Measurements from ENCODE around the gene RER1.

Gene RER1

DNA sequence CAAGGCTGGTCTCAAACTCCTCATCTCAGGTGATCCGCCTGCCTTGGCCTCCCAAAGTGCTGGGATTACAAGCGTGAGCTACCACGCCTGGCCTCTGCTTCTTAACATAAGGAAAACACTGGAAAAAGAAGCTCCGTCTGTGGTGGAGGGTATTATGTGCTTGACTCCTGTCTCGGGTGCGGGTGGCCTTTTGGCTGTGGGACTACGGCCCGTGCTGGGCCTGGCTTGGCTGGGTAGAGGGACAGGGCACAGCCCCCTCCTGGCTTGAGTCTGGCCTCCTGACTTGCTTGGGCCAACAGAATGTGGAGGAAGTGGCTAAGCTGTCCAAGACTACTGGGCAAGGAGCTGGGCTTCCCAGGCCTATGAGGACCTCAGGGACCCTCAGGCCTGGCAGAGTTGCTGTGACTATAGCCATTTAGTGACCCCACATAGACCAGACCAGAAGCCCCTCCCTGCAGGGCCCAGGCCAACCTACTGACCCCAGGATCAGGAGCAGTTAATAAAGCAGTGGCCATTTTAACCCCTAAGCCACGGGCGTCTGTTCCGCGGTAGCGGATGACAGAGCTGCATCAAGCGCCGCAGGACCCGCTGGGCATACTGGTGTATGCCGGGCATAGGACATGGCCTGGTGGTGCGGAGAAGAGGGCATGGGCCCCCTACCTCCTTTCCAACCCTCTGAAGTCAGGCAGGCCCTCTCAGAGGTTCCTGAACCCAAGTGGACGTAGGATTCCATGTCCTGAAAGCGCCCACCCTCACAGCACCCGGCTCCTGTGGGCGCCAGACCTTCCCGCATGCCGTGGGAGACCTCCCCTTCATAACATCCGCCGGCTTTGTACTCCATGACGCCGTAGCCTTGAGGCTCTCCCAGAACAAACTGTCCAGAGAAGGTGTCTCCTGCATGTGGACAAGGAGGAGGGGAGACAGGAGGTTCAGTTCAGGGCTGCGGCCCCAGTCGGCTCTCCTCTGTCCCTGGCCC is 4.7 kb upstream of the RER1 start:
- H3K27ac ChIP-seq (ENCODE audit: low read depth, low read length, severe bottlenecking) = no peak overlapping the region
- no peak overlapping the region for H3K4me3 ChIP-seq (ENCODE audit: extremely low read depth, insufficient read depth, low read length, poor library complexity, severe bottlenecking)
- 94 to 98% methylated on average over 28 to 29 of the region's 30 CpGs for WGBS, 2 experiments (ENCODE audit: insufficient coverage in 2 of 2)
- peaks cover 20% of the 10 kb centered on the region for H3K36me3 ChIP-seq (ENCODE audit: control insufficient read depth, insufficient read depth, low read length)
- H3K9me3 ChIP-seq (ENCODE audit: control insufficient read depth, low read length) = no peaks in the 10 kb centered on the region
- H3K4me1 ChIP-seq (ENCODE audit: control insufficient read depth, insufficient read depth, low read length, poor library complexity, severe bottlenecking) = peaks cover 3% of the 10 kb centered on the region

DNA sequence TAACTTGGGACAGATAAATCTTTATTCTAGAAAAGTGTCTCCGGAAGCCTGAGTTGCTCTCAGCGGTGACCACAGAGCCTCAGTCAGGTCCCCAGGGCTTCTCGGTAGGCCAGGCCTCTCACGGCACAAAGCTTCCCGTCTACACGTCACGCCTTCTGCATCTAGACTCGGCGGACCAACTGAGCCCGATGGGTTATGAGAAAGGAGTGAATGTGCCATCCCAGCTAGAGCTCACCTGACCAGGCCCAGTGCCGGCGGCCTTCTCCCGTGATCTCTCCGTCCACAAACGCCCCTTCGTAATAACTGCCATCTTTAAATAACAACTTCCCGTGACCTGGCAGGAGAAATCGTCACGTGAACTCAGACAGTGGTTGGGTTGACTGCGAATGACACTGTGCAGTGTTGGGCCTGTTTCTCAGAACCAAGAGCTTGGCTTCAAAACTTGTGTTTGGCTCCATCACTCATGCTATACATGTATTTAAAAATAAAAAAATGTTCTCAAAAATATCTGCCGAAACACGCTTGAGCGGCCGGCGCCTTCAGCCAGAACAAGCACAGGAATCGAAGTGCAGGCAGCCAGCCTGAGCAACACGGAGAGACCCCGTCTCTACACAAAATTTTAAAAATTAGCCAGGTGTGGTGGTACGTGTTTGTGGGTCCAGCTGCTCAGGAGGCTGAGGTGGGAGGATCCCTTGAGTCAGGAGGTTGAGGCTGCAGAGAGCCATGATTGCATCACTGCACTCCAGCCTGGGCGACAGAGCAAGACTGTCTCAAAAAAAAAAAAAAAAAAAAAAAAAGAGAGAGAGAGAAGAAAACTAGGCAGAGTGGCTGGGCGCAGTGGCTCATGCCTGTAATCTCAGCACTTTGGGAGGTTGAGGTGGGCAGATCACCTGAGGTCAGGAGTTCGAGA is 3.4 kb upstream of the RER1 start:
- WGBS, 2 experiments (ENCODE audit: insufficient coverage in 2 of 2) = 94 to 95% methylated on average over 22 to 26 of the region's 32 CpGs
- Histone ChIP-seq H3K4me1 (ENCODE audit: control insufficient read depth, insufficient read depth, low read length, poor library complexity, severe bottlenecking) (peaks cover 10% of the 10 kb centered on the region), H3K27ac (ENCODE audit: low read depth, low read length, severe bottlenecking) (no peak overlapping the region), H3K4me3 (ENCODE audit: extremely low read depth, insufficient read depth, low read length, poor library complexity, severe bottlenecking) (no peak overlapping the region), H3K9me3 (ENCODE audit: control insufficient read depth, low read length) (no peaks in the 10 kb centered on the region), H3K36me3 (ENCODE audit: control insufficient read depth, insufficient read depth, low read length) (peaks cover 28% of the 10 kb centered on the region)

DNA sequence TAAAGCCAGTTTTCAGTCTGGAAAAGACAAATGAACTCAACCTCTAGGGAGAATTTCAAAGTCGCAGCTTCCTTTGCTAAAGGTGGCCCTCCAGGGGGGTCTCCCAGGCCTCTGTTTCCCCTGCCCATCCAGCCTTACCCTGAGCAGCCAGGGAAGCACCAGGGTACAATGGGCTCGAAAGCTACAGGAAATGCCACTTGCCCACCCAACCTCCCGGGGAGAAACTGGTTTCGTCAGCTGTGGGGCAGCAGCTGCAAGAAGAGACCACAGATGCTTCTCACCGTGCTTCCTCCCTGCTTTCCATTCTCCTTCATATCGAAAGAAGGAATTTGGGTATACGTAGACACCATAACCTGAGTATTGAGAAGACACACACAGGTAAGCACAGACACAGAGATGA is 2.0 kb upstream of the RER1 start:
- Histone ChIP-seq H3K36me3 (ENCODE audit: control insufficient read depth, insufficient read depth, low read length) (peaks cover 42% of the 10 kb centered on the region), H3K4me3 (ENCODE audit: extremely low read depth, insufficient read depth, low read length, poor library complexity, severe bottlenecking) (no peak overlapping the region), H3K27ac (ENCODE audit: low read depth, low read length, severe bottlenecking) (no peak overlapping the region), H3K9me3 (ENCODE audit: control insufficient read depth, low read length) (no peaks in the 10 kb centered on the region), H3K4me1 (ENCODE audit: control insufficient read depth, insufficient read depth, low read length, poor library complexity, severe bottlenecking) (peaks cover 13% of the 10 kb centered on the region)
- WGBS, 2 experiments (ENCODE audit: insufficient coverage in 2 of 2) = 96 to 98% methylated on average over 4 to 6 of the region's 7 CpGs

- peak overlapping the region; percentile 91 for H3K4me3 ChIP-seq (ENCODE audit: extremely low read depth, insufficient read depth, low read length, poor library complexity, severe bottlenecking)
- peaks cover 10% of the 10 kb centered on the region for H3K4me1 ChIP-seq (ENCODE audit: control insufficient read depth, insufficient read depth, low read length, poor library complexity, severe bottlenecking)
- H3K36me3 ChIP-seq (ENCODE audit: control insufficient read depth, insufficient read depth, low read length) = peaks cover 61% of the 10 kb centered on the region
- peak overlapping the region; percentile 18 for H3K27ac ChIP-seq (ENCODE audit: low read depth, low read length, severe bottlenecking)
- 1% methylated on average over 36 to 44 of the region's 62 CpGs for WGBS, 2 experiments (ENCODE audit: insufficient coverage in 2 of 2)
- no peaks in the 10 kb centered on the region for H3K9me3 ChIP-seq (ENCODE audit: control insufficient read depth, low read length)
These were observed 379 bp downstream of the RER1 start for GRCh38 chr1:2391931-2392509.

DNA sequence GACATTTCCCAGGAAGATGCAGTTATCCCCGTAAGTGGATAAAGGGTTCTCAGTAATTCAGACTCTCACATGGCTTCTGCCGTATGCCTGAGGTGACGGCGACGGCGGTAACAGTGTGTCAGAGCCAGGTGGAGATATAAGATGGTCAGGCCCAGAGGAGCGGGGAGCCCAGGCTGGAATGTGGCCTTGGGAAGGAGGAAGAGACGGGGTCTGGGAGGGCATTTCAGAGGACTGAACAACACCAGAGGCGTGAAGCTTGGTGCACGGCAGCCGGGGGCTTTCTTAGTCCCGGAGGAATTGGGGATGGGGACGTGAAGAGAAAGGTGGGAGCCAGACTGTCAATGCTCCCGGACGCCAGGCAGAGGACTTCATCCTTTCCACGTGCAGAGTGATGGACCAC is 1.0 kb downstream of the RER1 start:
- H3K36me3 ChIP-seq (ENCODE audit: control insufficient read depth, insufficient read depth, low read length) = peaks cover 62% of the 10 kb centered on the region
- H3K4me1 ChIP-seq (ENCODE audit: control insufficient read depth, insufficient read depth, low read length, poor library complexity, severe bottlenecking) = peaks cover 10% of the 10 kb centered on the region
- peak overlapping the region; percentile 91 for H3K4me3 ChIP-seq (ENCODE audit: extremely low read depth, insufficient read depth, low read length, poor library complexity, severe bottlenecking)
- WGBS, 2 experiments (ENCODE audit: insufficient coverage in 2 of 2) = 87 to 92% methylated on average over 14 to 16 of the region's 16 CpGs
- no peaks in the 10 kb centered on the region for H3K9me3 ChIP-seq (ENCODE audit: control insufficient read depth, low read length)
- no peak overlapping the region for H3K27ac ChIP-seq (ENCODE audit: low read depth, low read length, severe bottlenecking)

DNA sequence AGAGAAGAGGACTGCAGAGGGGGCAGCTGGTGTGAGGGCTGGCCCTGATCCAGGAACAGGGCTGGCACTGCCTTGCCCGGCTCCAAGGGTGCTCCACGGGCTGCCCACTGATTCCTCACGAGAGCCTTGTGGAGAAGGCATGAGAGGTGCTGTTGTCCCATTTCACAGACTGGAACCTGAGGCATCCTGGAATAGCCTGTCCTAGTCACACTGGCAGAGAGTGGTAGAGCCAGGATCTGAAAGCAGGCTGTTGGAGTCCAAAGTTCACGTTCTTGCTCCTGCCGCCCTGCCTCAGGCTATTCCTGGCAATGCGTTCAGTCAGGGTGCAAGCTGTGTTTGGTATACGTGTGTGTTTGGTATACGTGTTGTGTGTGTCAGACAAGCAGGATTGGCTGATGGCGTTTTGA is 1.8 kb downstream of the RER1 start:
- Histone ChIP-seq H3K4me1 (ENCODE audit: control insufficient read depth, insufficient read depth, low read length, poor library complexity, severe bottlenecking) (peaks cover 10% of the 10 kb centered on the region), H3K4me3 (ENCODE audit: extremely low read depth, insufficient read depth, low read length, poor library complexity, severe bottlenecking) (no peak overlapping the region), H3K36me3 (ENCODE audit: control insufficient read depth, insufficient read depth, low read length) (peaks cover 68% of the 10 kb centered on the region), H3K9me3 (ENCODE audit: control insufficient read depth, low read length) (no peaks in the 10 kb centered on the region), H3K27ac (ENCODE audit: low read depth, low read length, severe bottlenecking) (no peak overlapping the region)
- 94 to 96% methylated on average over 8 of the region's 9 CpGs for WGBS, 2 experiments (ENCODE audit: insufficient coverage in 2 of 2)

DNA sequence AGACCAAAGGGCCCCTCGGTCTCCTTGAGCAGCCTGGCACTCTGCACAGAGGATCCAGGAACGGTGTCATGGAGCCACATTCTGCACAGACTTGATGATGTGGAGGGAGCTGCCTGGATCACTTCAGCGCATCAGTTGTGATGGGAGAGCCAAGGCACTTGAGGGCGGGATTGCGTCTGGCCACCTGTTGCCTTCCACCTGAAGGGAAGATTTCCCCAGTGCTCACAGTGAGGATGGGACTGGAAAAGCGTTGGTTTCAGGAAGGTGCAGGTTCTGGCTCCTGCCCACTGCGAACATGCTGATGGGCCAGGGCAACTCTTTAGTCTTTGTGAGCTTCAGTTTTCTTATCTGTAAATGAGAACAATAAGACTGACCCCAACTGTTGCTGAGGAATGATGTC is 2.6 kb downstream of the RER1 start:
- H3K9me3 ChIP-seq (ENCODE audit: control insufficient read depth, low read length) = no peaks in the 10 kb centered on the region
- H3K4me1 ChIP-seq (ENCODE audit: control insufficient read depth, insufficient read depth, low read length, poor library complexity, severe bottlenecking) = peaks cover 10% of the 10 kb centered on the region
- peaks cover 73% of the 10 kb centered on the region for H3K36me3 ChIP-seq (ENCODE audit: control insufficient read depth, insufficient read depth, low read length)
- H3K4me3 ChIP-seq (ENCODE audit: extremely low read depth, insufficient read depth, low read length, poor library complexity, severe bottlenecking) = no peak overlapping the region
- H3K27ac ChIP-seq (ENCODE audit: low read depth, low read length, severe bottlenecking) = no peak overlapping the region
- 96 to 97% methylated on average over 6 to 7 of the region's 7 CpGs for whole genome bisulfite sequencing, 2 experiments (ENCODE audit: insufficient coverage in 2 of 2)

DNA sequence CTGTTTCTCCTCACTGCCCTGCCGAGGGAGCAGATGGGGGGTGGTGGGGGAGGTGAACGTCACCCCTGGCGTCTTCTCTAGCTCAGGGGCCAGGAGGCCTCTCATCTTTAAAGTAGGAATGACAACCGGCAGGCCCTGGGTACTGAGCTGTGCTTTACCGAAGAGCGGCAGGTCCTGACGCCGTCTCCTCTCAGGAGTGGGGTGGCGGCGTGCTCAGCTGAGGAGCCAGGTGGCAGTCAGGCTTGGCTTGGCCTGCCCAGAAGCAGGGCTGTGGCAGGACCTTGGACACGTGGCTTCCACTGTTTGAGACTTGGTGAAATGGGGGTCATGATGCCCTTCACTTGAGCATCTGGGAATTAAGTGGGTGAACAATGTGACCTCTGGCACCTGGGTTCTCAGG is 3.1 kb downstream of the RER1 start:
- Histone ChIP-seq H3K36me3 (ENCODE audit: control insufficient read depth, insufficient read depth, low read length) (peaks cover 73% of the 10 kb centered on the region), H3K4me3 (ENCODE audit: extremely low read depth, insufficient read depth, low read length, poor library complexity, severe bottlenecking) (no peak overlapping the region), H3K27ac (ENCODE audit: low read depth, low read length, severe bottlenecking) (no peak overlapping the region), H3K4me1 (ENCODE audit: control insufficient read depth, insufficient read depth, low read length, poor library complexity, severe bottlenecking) (peaks cover 10% of the 10 kb centered on the region), H3K9me3 (ENCODE audit: control insufficient read depth, low read length) (no peaks in the 10 kb centered on the region)
- WGBS, 2 experiments (ENCODE audit: insufficient coverage in 2 of 2) = 94 to 98% methylated on average over 9 to 11 of the region's 11 CpGs

GRCh38 chr1:2395245-2395644 is 3.6 kb downstream of the RER1 start:
- Histone ChIP-seq H3K9me3 (ENCODE audit: control insufficient read depth, low read length) (no peaks in the 10 kb centered on the region), H3K4me1 (ENCODE audit: control insufficient read depth, insufficient read depth, low read length, poor library complexity, severe bottlenecking) (peaks cover 10% of the 10 kb centered on the region), H3K27ac (ENCODE audit: low read depth, low read length, severe bottlenecking) (no peak overlapping the region), H3K36me3 (ENCODE audit: control insufficient read depth, insufficient read depth, low read length) (peaks cover 76% of the 10 kb centered on the region), H3K4me3 (ENCODE audit: extremely low read depth, insufficient read depth, low read length, poor library complexity, severe bottlenecking) (no peak overlapping the region)
- WGBS, 2 experiments (ENCODE audit: insufficient coverage in 2 of 2) = 90 to 95% methylated on average over 6 to 10 of the region's 10 CpGs

- Histone ChIP-seq H3K27ac (ENCODE audit: low read depth, low read length, severe bottlenecking) (no peak overlapping the region), H3K36me3 (ENCODE audit: control insufficient read depth, insufficient read depth, low read length) (peaks cover 83% of the 10 kb centered on the region), H3K9me3 (ENCODE audit: control insufficient read depth, low read length) (no peaks in the 10 kb centered on the region), H3K4me1 (ENCODE audit: control insufficient read depth, insufficient read depth, low read length, poor library complexity, severe bottlenecking) (peaks cover 10% of the 10 kb centered on the region), H3K4me3 (ENCODE audit: extremely low read depth, insufficient read depth, low read length, poor library complexity, severe bottlenecking) (no peak overlapping the region)
- 95 to 98% methylated on average over 10 to 11 of the region's 17 CpGs for WGBS, 2 experiments (ENCODE audit: insufficient coverage in 2 of 2)
These were observed 4.4 kb downstream of the RER1 start for GRCh38 chr1:2396059-2396458.
